Measurements from ENCODE around the gene ANAPC7.
"Not testable (repeated sequence)": the region's sequence is repeated elsewhere in the genome, so short reads cannot be mapped to it uniquely, and the experiment has no call there.

DNA sequence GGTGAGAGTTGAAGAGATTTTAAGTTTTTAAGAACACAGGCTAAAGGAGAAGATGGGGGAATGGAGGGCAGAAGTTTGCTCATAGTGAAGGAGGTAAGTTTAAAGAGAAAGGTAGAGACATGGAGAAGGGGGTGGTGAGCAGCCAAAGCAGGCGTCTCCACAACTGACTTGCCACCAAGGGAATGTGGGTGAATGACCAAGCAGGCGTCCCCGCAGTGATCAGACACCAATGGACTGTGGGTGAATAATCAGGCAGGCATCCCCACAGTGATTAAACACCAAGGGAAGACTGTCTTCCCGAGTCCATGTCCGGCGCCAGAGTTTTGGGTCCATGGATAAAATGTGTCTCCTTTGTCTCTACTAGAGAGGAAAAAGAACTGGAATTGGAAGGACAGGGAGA, 6.6 kb upstream of the ANAPC7 start:
- TF ChIP-seq, protein P1, sequence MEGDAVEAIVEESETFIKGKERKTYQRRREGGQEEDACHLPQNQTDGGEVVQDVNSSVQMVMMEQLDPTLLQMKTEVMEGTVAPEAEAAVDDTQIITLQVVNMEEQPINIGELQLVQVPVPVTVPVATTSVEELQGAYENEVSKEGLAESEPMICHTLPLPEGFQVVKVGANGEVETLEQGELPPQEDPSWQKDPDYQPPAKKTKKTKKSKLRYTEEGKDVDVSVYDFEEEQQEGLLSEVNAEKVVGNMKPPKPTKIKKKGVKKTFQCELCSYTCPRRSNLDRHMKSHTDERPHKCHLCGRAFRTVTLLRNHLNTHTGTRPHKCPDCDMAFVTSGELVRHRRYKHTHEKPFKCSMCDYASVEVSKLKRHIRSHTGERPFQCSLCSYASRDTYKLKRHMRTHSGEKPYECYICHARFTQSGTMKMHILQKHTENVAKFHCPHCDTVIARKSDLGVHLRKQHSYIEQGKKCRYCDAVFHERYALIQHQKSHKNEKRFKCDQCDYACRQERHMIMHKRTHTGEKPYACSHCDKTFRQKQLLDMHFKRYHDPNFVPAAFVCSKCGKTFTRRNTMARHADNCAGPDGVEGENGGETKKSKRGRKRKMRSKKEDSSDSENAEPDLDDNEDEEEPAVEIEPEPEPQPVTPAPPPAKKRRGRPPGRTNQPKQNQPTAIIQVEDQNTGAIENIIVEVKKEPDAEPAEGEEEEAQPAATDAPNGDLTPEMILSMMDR (IDR thresholded peaks at IDR 0.05) = not testable (repeated sequence)
- TF ChIP-seq POLR2A (IDR thresholded peaks at IDR 0.05) = not testable (repeated sequence)
